ENCODE results near the gene BCORL1. TPM values are rescaled to one million over a fixed set of nuclear protein-coding genes. Genes with fewer than 3 reads are reported as not detected.
A peak's percentile ranks its signal among the peaks of the same experiment; 100 is the strongest.

The BCORL1 gene
- 10 to 100 TPM in 1 of 2 donors, 1 to 10 TPM in 1; 9.9 to 18.8 TPM for total RNA-seq

- ATAC-seq (peak; percentile 93 to 96), DNase-seq (ENCODE audit: low spot score) (peak; percentile 90)
- Mint-ChIP-seq H3K27ac (peak within 1 kb of the TSS in 1 of 2 donors; percentile 50), H3K9me3 (no peaks in the 10 kb centered on the region), H3K4me3 (no peak within 1 kb of the TSS), H3K27me3 (peaks cover 0 to 2% of the 10 kb centered on the region in 2 donors), H3K36me3 (no peaks in the 10 kb centered on the region), H3K4me1 (ENCODE audit: low read depth in 2 of 2) (peaks cover 13% of the 10 kb centered on the region in 2 donors)
Observed at GRCh38 chrX:129982300-129983251, at the start of gene BCORL1. TSS of gene BCORL1 (plus strand) at chrX:129982635. CDS start at chrX:130005232, 22,597 bp downstream.

- DNase-seq (ENCODE audit: low spot score) (no peak), ATAC-seq (no peak)
- peaks cover 0 to 2% of the 10 kb centered on the region in 2 donors for H3K27me3 Mint-ChIP-seq
- H3K36me3 Mint-ChIP-seq, result no peaks in the 10 kb centered on the region
- H3K9me3 Mint-ChIP-seq, result no peaks in the 10 kb centered on the region
- H3K4me3 Mint-ChIP-seq, result peak overlapping the region; percentile 39
- H3K27ac Mint-ChIP-seq, result no peak overlapping the region
- H3K4me1 Mint-ChIP-seq (ENCODE audit: low read depth in 2 of 2), result peaks cover 0 to 8% of the 10 kb centered on the region in 2 donors
Observed at GRCh38 chrX:129932821-129933321, 49.6 kb upstream of the BCORL1 start.

- Mint-ChIP-seq H3K27ac (no peak overlapping the region), H3K36me3 (no peaks in the 10 kb centered on the region), H3K4me1 (ENCODE audit: low read depth in 2 of 2) (peaks cover 0 to 8% of the 10 kb centered on the region in 2 donors), H3K9me3 (no peaks in the 10 kb centered on the region), H3K4me3 (peak overlapping the region; percentile 73), H3K27me3 (peaks cover 6 to 7% of the 10 kb centered on the region in 2 donors)
- ATAC-seq (no peak), DNase-seq (ENCODE audit: low spot score) (no peak)
Observed at GRCh38 chrX:129933700-129934099, 48.7 kb upstream of the BCORL1 start.

- no peak overlapping the region for H3K4me3 Mint-ChIP-seq
- H3K27me3 Mint-ChIP-seq, result peaks cover 6 to 10% of the 10 kb centered on the region in 2 donors
- no peaks in the 10 kb centered on the region for H3K36me3 Mint-ChIP-seq
- no peak for DNase-seq (ENCODE audit: low spot score)
- no peak overlapping the region for H3K27ac Mint-ChIP-seq
- H3K4me1 Mint-ChIP-seq (ENCODE audit: low read depth in 2 of 2), result peaks cover 0 to 8% of the 10 kb centered on the region in 2 donors
- no peaks in the 10 kb centered on the region for H3K9me3 Mint-ChIP-seq
- no peak for ATAC-seq
Observed at GRCh38 chrX:129934461-129934860, 48.0 kb upstream of the BCORL1 start.

- H3K4me3 Mint-ChIP-seq, result no peak overlapping the region
- H3K9me3 Mint-ChIP-seq, result no peaks in the 10 kb centered on the region
- DNase-seq (ENCODE audit: low spot score), result no peak
- no peak overlapping the region for H3K27ac Mint-ChIP-seq
- H3K36me3 Mint-ChIP-seq, result no peaks in the 10 kb centered on the region
- ATAC-seq, result no peak
- H3K4me1 Mint-ChIP-seq (ENCODE audit: low read depth in 2 of 2), result peaks cover 0 to 8% of the 10 kb centered on the region in 2 donors
- peaks cover 6 to 11% of the 10 kb centered on the region in 2 donors for H3K27me3 Mint-ChIP-seq
Observed at GRCh38 chrX:129934952-129935351, 47.5 kb upstream of the BCORL1 start.

- Mint-ChIP-seq H3K27me3 (peaks cover 6 to 14% of the 10 kb centered on the region in 2 donors), H3K9me3 (no peaks in the 10 kb centered on the region), H3K27ac (peak overlapping the region in 1 of 2 donors; percentile 17), H3K4me1 (ENCODE audit: low read depth in 2 of 2) (peaks cover 0 to 3% of the 10 kb centered on the region in 2 donors), H3K36me3 (no peaks in the 10 kb centered on the region), H3K4me3 (no peak overlapping the region)
- no peak for DNase-seq (ENCODE audit: low spot score)
- no peak for ATAC-seq
Observed at GRCh38 chrX:129938081-129938480, 44.4 kb upstream of the BCORL1 start.

GRCh38 chrX:129939986-129940385 lies 42.4 kb upstream of the BCORL1 start:
- no peak for ATAC-seq
- Mint-ChIP-seq H3K9me3 (no peaks in the 10 kb centered on the region), H3K27me3 (peaks cover 6 to 11% of the 10 kb centered on the region in 2 donors), H3K36me3 (no peaks in the 10 kb centered on the region), H3K4me1 (ENCODE audit: low read depth in 2 of 2) (no peaks in the 10 kb centered on the region), H3K4me3 (no peak overlapping the region), H3K27ac (no peak overlapping the region)
- DNase-seq (ENCODE audit: low spot score), result no peak

- H3K9me3 Mint-ChIP-seq, result no peaks in the 10 kb centered on the region
- DNase-seq (ENCODE audit: low spot score) (no peak), ATAC-seq (no peak)
- no peaks in the 10 kb centered on the region for H3K4me1 Mint-ChIP-seq (ENCODE audit: low read depth in 2 of 2)
- H3K27me3 Mint-ChIP-seq, result peaks cover 6 to 11% of the 10 kb centered on the region in 2 donors
- H3K27ac Mint-ChIP-seq, result no peak overlapping the region
- H3K36me3 Mint-ChIP-seq, result no peaks in the 10 kb centered on the region
- H3K4me3 Mint-ChIP-seq, result no peak overlapping the region
Observed at GRCh38 chrX:129940721-129941120, 41.7 kb upstream of the BCORL1 start.

- Mint-ChIP-seq H3K4me3 (no peak overlapping the region), H3K27me3 (peaks cover 0 to 8% of the 10 kb centered on the region in 2 donors), H3K4me1 (ENCODE audit: low read depth in 2 of 2) (no peaks in the 10 kb centered on the region), H3K9me3 (no peaks in the 10 kb centered on the region), H3K36me3 (no peaks in the 10 kb centered on the region), H3K27ac (no peak overlapping the region)
- DNase-seq (ENCODE audit: low spot score) (no peak), ATAC-seq (no peak)
Observed at GRCh38 chrX:129945131-129945530, 37.3 kb upstream of the BCORL1 start.

- no peak overlapping the region for H3K27ac Mint-ChIP-seq
Observed at GRCh38 chrX:129953334-129953648, 29.1 kb upstream of the BCORL1 start.

GRCh38 chrX:129953881-129954280 lies 28.6 kb upstream of the BCORL1 start:
- DNase-seq (ENCODE audit: low spot score), result no peak
- Mint-ChIP-seq H3K4me3 (no peak overlapping the region), H3K36me3 (no peaks in the 10 kb centered on the region), H3K4me1 (ENCODE audit: low read depth in 2 of 2) (peaks cover 12 to 14% of the 10 kb centered on the region in 2 donors), H3K27me3 (peaks cover 0 to 8% of the 10 kb centered on the region in 2 donors), H3K9me3 (no peaks in the 10 kb centered on the region), H3K27ac (no peak overlapping the region)
- no peak for ATAC-seq

More at GRCh38 chrX:129953334-129953648, 29.1 kb upstream of the BCORL1 start:
- Mint-ChIP-seq H3K9me3 (no peaks in the 10 kb centered on the region), H3K27me3 (peaks cover 0 to 5% of the 10 kb centered on the region in 2 donors), H3K4me3 (no peak overlapping the region), H3K36me3 (no peaks in the 10 kb centered on the region), H3K4me1 (ENCODE audit: low read depth in 2 of 2) (peaks cover 8 to 11% of the 10 kb centered on the region in 2 donors)
- DNase-seq (ENCODE audit: low spot score) (no peak), ATAC-seq (no peak)

GRCh38 chrX:129954804-129955203 lies 27.6 kb upstream of the BCORL1 start:
- ATAC-seq (no peak), DNase-seq (ENCODE audit: low spot score) (no peak)
- Mint-ChIP-seq H3K36me3 (no peaks in the 10 kb centered on the region), H3K27ac (no peak overlapping the region), H3K9me3 (no peaks in the 10 kb centered on the region), H3K4me1 (ENCODE audit: low read depth in 2 of 2) (peaks cover 12 to 14% of the 10 kb centered on the region in 2 donors), H3K4me3 (no peak overlapping the region), H3K27me3 (peaks cover 0 to 7% of the 10 kb centered on the region in 2 donors)

GRCh38 chrX:129955682-129956081 lies 26.8 kb upstream of the BCORL1 start:
- Mint-ChIP-seq H3K4me3 (peak overlapping the region; percentile 6), H3K4me1 (ENCODE audit: low read depth in 2 of 2) (peaks cover 12 to 14% of the 10 kb centered on the region in 2 donors), H3K27ac (no peak overlapping the region), H3K9me3 (no peaks in the 10 kb centered on the region), H3K36me3 (no peaks in the 10 kb centered on the region), H3K27me3 (peaks cover 0 to 8% of the 10 kb centered on the region in 2 donors)
- ATAC-seq, result no peak
- DNase-seq (ENCODE audit: low spot score), result no peak

- Mint-ChIP-seq H3K36me3 (no peaks in the 10 kb centered on the region), H3K4me3 (peak overlapping the region; percentile 40), H3K27me3 (peaks cover 0 to 8% of the 10 kb centered on the region in 2 donors), H3K27ac (no peak overlapping the region), H3K9me3 (no peaks in the 10 kb centered on the region), H3K4me1 (ENCODE audit: low read depth in 2 of 2) (peaks cover 12 to 14% of the 10 kb centered on the region in 2 donors)
- ATAC-seq (no peak), DNase-seq (ENCODE audit: low spot score) (no peak)
Observed at GRCh38 chrX:129956145-129956544, 26.3 kb upstream of the BCORL1 start.

Measured in natural killer cell treated with Interleukin-12 subunit alpha and Interleukin-12 subunit beta and Interleukin-15 and Interleukin-18, amount 100 ng/mL, for 72 hours (primary cell).